Adrenal gland (tissue), 12 donors: Measurements from ENCODE around the gene C4orf36. TPM values are rescaled to one million over a fixed set of nuclear protein-coding genes. Genes with fewer than 3 reads are reported as not detected.

ENCODE experiments used
- DNase-seq, 7 donors: peaks; one replicate each; pipeline ENCODE4 v3.0.0-alpha.2; 2019 to 2020
- H3K27ac ChIP-seq, 5 donors: fragments of 200-600 bp; sonication (generic) in 4 of 5; 1 replicate in 3 of 5; 2 replicates in 2 of 5; pipeline versions ENCODE4 v1.5.1 to v1.8.0; 2016 to 2020; ENCODE audit warnings: mild to moderate bottlenecking in 1 of 5
- H3K27me3 ChIP-seq: fragments of 200-600 bp; 2 replicates; pipeline ENCODE4 v1.8.0; 2021
- H3K36me3 ChIP-seq, 2 donors: fragments of 200-600 bp; replicated peaks in 1 of 2; 1 replicate in 1 of 2; 2 replicates in 1 of 2; pipeline versions ENCODE4 v1.5.1 to v1.8.0; 2018 to 2022
- H3K4me1 ChIP-seq, 2 donors: fragments of 200-600 bp; replicated peaks in 1 of 2; 1 replicate in 1 of 2; 2 replicates in 1 of 2; pipeline versions ENCODE4 v1.5.1 to v1.8.0; 2018 to 2021
- H3K4me3 ChIP-seq, 4 donors: fragments of 200-600 bp; sonication (generic) in 3 of 4; one replicate each; pipeline ENCODE4 v1.5.1; 2016 to 2018
- H3K9me3 ChIP-seq, 3 donors: fragments of 200-600 bp; sonication (generic) in 1 of 3; replicated peaks in 1 of 3; 1 replicate in 2 of 3; 2 replicates in 1 of 3; pipeline versions ENCODE4 v1.5.1 to v1.8.0; 2016 to 2021
- POLR2A ChIP-seq, 2 donors: fragments of 450-650 bp; IDR thresholded peaks; one replicate each; pipeline ENCODE4 v1.6.1; 2017; ENCODE audit warnings: antibody characterized with exemption in 2 of 2, mild to moderate bottlenecking in 2 of 2, moderate library complexity in 1 of 2
- WGBS, 4 donors: extraction: QIAGEN DNeasy Blood & Tissue Kit in 2 of 4; methylation state at CpG; one replicate each; pipeline versions ENCODE4 v1.1.5 to v1.1.7; 2013 to 2017; 5-methylcytosine and 5-hydroxymethylcytosine counted together
- intact Hi-C, 2 donors: fragments of 100-400 bp; cut with DNase I; formaldehyde crosslinking; loops; one replicate each; pipeline versions ENCODE4 v1.14.1 to v1.15.0; 2022 to 2023
- polyA plus RNA-seq, 3 donors: library from polyadenylated mRNA; stranded (reverse); fragments of 200-250 nt in 2 of 3; fragments of 350-450 nt in 1 of 3; fragmentation: Illumina TruSeq in 1 of 3; extraction: RNeasy Lipid Tissue Mini Kit (QIAGEN cat#74804) in 1 of 3; gene quantifications; one replicate each; pipeline ENCODE4 v1.2.3, GENCODE V29; 2013 to 2014
- total RNA-seq, 9 donors: library from RNA; depleted of rRNA in 4 of 9; stranded (reverse); fragments of >200 nt in 4 of 9; fragments of 120-200 nt in 1 of 9; fragmentation: NEBNext Ultra II Directional in 1 of 9; extraction: Animal tissue kit (Norgen Biotek cat#: 25700) in 1 of 9; gene quantifications; one replicate each; pipeline versions ENCODE4 v1.1.0 to v1.2.4, GENCODE V29; 2013 to 2023
- TF ChIP-seq, protein P1 (sequence below), 6 experiments: fragments of 450-650 bp in 4 of 6; fragments of 200-600 bp in 2 of 6; sonication (generic) in 1 of 6; IDR thresholded peaks; 1 replicate in 5 of 6; 2 replicates in 1 of 6; pipeline versions ENCODE4 v1.5.1 to v1.8.0; 2016 to 2021; ENCODE audit warnings: antibody characterized with exemption in 6 of 6, mild to moderate bottlenecking in 2 of 6, moderate library complexity in 1 of 6
- donor health status: healthy with polysubstance abuse.
- donor health status: Bipolar disorder and iron deficiency.
- donor health status: DM: yes; HTN: yes; CAD: no.
- donor health status: DM: no; HTN: no; CAD: no.
- donor health status: DM: no; HTN: no; CAD: no.
- donor health status: DM: yes; HTN: yes; CAD: no.

Gene C4orf36
- total and polyA plus RNA-seq, 12 donors = 0.20 to 2.0 (median 0.55) TPM; not detected in 4

- Histone ChIP-seq H3K36me3 (no peaks in the 10 kb centered on the region), H3K9me3 (no peaks in the 10 kb centered on the region), H3K4me1 (no peaks in the 10 kb centered on the region), H3K4me3 (no peak overlapping the region), H3K27ac (peak overlapping the region in 2 of 5 donors; percentile 45 to 48), H3K27me3 (no peaks in the 10 kb centered on the region)
- no peak for TF ChIP-seq POLR2A (IDR thresholded peaks at IDR 0.05)
- TF ChIP-seq, protein P1, sequence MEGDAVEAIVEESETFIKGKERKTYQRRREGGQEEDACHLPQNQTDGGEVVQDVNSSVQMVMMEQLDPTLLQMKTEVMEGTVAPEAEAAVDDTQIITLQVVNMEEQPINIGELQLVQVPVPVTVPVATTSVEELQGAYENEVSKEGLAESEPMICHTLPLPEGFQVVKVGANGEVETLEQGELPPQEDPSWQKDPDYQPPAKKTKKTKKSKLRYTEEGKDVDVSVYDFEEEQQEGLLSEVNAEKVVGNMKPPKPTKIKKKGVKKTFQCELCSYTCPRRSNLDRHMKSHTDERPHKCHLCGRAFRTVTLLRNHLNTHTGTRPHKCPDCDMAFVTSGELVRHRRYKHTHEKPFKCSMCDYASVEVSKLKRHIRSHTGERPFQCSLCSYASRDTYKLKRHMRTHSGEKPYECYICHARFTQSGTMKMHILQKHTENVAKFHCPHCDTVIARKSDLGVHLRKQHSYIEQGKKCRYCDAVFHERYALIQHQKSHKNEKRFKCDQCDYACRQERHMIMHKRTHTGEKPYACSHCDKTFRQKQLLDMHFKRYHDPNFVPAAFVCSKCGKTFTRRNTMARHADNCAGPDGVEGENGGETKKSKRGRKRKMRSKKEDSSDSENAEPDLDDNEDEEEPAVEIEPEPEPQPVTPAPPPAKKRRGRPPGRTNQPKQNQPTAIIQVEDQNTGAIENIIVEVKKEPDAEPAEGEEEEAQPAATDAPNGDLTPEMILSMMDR (IDR thresholded peaks at IDR 0.05) = no peak
- WGBS, 4 donors = 91 to 96% (median 93%) methylated on average over 4 of the region's 4 CpGs
- no peak for DNase-seq
- intact Hi-C loops = loop anchor here (5.0 to 10.0 kb wide), 3 partner anchors 168 to 318 kb away; no protein-coding TSS in a partner anchor
Measured at GRCh38 chr4:86919561-86920223, 27.5 kb upstream of the C4orf36 start.

DNA sequence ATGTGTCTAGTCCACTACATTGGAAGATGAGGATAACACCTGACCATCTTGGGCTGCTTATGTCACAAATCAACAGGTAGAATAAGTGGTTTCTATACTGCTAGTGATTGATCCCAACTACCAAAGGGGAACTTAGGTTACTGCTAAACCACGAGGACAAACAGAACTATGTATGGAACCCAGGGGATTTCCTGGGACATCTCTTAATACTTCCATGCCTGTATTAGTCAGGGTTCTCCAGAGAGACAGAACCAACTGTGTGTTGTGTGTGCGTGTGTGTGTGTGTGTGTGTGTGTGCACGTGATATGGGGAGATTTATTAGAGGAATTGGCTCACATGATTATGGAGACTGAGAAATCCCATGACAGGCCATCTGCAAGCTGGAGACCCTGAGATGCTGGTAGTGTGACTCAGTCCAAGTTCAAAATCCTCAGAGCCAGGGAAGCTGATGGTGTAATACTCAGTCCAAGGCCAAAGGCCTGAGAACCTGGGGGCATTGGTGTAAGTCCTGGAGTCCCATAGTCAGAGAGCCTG, 26.4 kb upstream of the C4orf36 start:
- H3K9me3 ChIP-seq = no peaks in the 10 kb centered on the region
- H3K27me3 ChIP-seq = no peaks in the 10 kb centered on the region
- H3K4me1 ChIP-seq = no peaks in the 10 kb centered on the region
- TF ChIP-seq, protein P1 (IDR thresholded peaks at IDR 0.05) = no peak
- no peak for TF ChIP-seq POLR2A (IDR thresholded peaks at IDR 0.05)
- intact Hi-C loops = no loop called here
- WGBS, 4 donors = 8 to 42% (median 26%) methylated on average over 3 of the region's 3 CpGs
- peak overlapping the region in 3 of 5 donors; percentile 48 to 70 (median 60) for H3K27ac ChIP-seq
- peak; percentile 46 to 80 (median 75) for DNase-seq
- H3K36me3 ChIP-seq = no peaks in the 10 kb centered on the region
- H3K4me3 ChIP-seq = no peak overlapping the region

DNA sequence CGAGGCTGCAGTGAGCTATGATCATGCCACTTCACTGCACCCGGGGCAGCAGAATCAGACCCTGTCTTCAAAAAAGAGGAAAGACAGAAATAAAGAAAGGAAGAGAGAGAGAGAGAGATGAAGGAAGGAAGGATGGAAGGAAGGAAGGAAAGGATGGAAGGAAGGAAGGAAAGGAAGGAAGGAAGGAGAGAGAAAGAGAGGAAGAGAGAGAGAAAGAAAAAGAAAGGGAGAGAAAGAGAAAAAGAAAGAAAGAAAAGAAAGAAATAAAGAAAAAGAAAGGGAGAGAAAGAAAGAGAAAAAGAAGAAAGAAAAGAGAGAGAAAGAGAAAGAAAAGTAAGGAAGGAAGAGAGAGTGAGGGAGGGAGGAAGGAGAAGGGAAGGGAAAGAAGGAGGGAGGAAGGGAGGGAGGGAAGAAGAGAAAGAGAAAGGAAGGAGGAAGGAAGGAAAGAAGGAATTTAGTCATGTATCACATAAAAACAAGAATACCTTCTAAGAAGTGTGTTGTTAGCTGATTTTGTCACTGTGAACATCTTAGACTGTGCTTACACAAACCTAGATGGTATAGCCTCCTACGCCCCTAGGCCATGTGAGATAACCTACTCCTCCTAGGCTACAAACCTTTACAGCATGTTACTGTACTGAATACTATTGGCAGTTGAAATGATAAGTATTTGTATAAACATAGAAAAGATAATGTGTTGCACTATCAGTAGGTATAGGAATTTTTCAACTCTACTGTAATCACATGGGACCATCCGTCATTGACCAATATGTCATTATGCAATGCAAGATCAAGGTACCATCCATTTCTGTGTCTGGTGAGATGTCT, 25.2 kb upstream of the C4orf36 start:
- Histone ChIP-seq H3K4me1 (no peaks in the 10 kb centered on the region), H3K9me3 (no peaks in the 10 kb centered on the region), H3K4me3 (no peak overlapping the region), H3K27me3 (no peaks in the 10 kb centered on the region), H3K27ac (no peak overlapping the region), H3K36me3 (no peaks in the 10 kb centered on the region)
- intact Hi-C loops = no loop called here
- WGBS, 4 donors = 89 to 95% (median 94%) methylated on average over 4 of the region's 4 CpGs
- DNase-seq = no peak
- TF ChIP-seq POLR2A (IDR thresholded peaks at IDR 0.05) = no peak
- TF ChIP-seq, protein P1 (IDR thresholded peaks at IDR 0.05) = no peak

GRCh38 chr4:86916392-86916791, 24.2 kb upstream of the C4orf36 start:
- TF ChIP-seq POLR2A (IDR thresholded peaks at IDR 0.05) = no peak
- TF ChIP-seq, protein P1 (IDR thresholded peaks at IDR 0.05) = no peak
- Histone ChIP-seq H3K27ac (no peak overlapping the region), H3K36me3 (no peaks in the 10 kb centered on the region), H3K4me1 (no peaks in the 10 kb centered on the region), H3K4me3 (no peak overlapping the region), H3K27me3 (no peaks in the 10 kb centered on the region), H3K9me3 (no peaks in the 10 kb centered on the region)
- no peak for DNase-seq
- WGBS, 4 donors = 0 to 83% (median 0%) methylated on average over 1 of the region's 1 CpG
- intact Hi-C loops = no loop called here
